Gastrocnemius medialis (tissue), 4 donors: Measurements from ENCODE around the gene RHBDD1.

Source experiments
- CTCF ChIP-seq, 5 experiments: fragments of 450-650 bp in 3 of 5; fragments of 200-600 bp in 2 of 5; sonication (generic) in 2 of 5; IDR thresholded peaks in 4 of 5; conservative IDR thresholded peaks in 1 of 5; 1 replicate in 4 of 5; 2 replicates in 1 of 5; pipeline ENCODE4 v1.5.1; 2016 to 2019; ENCODE audit warnings: antibody characterized with exemption in 5 of 5, mild to moderate bottlenecking in 3 of 5, moderate library complexity in 3 of 5
- POLR2A ChIP-seq, 2 donors: fragments of 450-650 bp; IDR thresholded peaks; one replicate each; pipeline ENCODE4 v1.6.1; 2017; ENCODE audit warnings: antibody characterized with exemption in 2 of 2, mild to moderate bottlenecking in 2 of 2, moderate library complexity in 2 of 2

GRCh38 chr2:226890286-226890685 is 54.4 kb downstream of the RHBDD1 start:
- TF ChIP-seq POLR2A (IDR thresholded peaks at IDR 0.05) (no peak), CTCF (IDR thresholded peaks at IDR 0.05 in 4 of 5, conservative IDR thresholded peaks at IDR 0.05 in 1 of 5) (no peak)
